ENCODE measurements around the gene GRID1.

GRCh38 chr10:86308056-86308455 is 58.5 kb downstream of the GRID1 start:
- TF ChIP-seq CTCF (IDR thresholded peaks at IDR 0.05) (no peak), POLR2A (IDR thresholded peaks at IDR 0.05) (no peak)

All from esophagus squamous epithelium (tissue), 4 donors.